Common myeloid progenitor, CD34-positive (primary cell): ENCODE results near the gene SNX2.

Experiments used
- CTCF ChIA-PET: fragments of 350-600 bp; sonication (Branson Sonifier 250); formaldehyde crosslinking; loops from one replicate; lab custom pipeline; 2021; ENCODE audit warnings: antibody characterized with exemption; lab: Charles Lee
- POLR2A ChIA-PET: fragments of 350-600 bp; sonication (Branson Sonifier 250); formaldehyde crosslinking; loops from one replicate; lab custom pipeline; 2021; ENCODE audit warnings: antibody characterized with exemption; lab: Charles Lee
- DNase-seq, 3 donors: peaks; one replicate each; pipeline versions ENCODE4 v3.0.0 to v3.0.0-alpha.2; 2013
- H3K27ac ChIP-seq, 2 experiments: 1 replicate in 1 of 2; 2 replicates in 1 of 2; pipeline ENCODE4 v1.7.0; 2013; ENCODE audit warnings: inconsistent platforms in 2 of 2, low read length in 2 of 2, mild to moderate bottlenecking in 2 of 2, low read depth in 1 of 2, moderate library complexity in 1 of 2; ENCODE audit not compliant: severe bottlenecking in 2 of 2, insufficient read depth in 1 of 2, poor library complexity in 1 of 2
- H3K27me3 ChIP-seq, 5 experiments: replicated peaks in 2 of 5; 1 replicate in 3 of 5; 2 replicates in 2 of 5; pipeline versions ENCODE4 v1.6.1 to v1.7.0; 2013; ENCODE audit warnings: low read length in 4 of 5, mild to moderate bottlenecking in 2 of 5, moderate library complexity in 2 of 5, inconsistent platforms in 1 of 5; ENCODE audit not compliant: insufficient read depth in 5 of 5, control insufficient read depth in 4 of 5
- H3K36me3 ChIP-seq, 4 experiments: 1 replicate in 2 of 4; 2 replicates in 2 of 4; pipeline versions ENCODE4 v1.6.1 to v1.7.0; 2013; ENCODE audit warnings: low read length in 3 of 4, control low read depth in 1 of 4, mild to moderate bottlenecking in 1 of 4; ENCODE audit not compliant: control insufficient read depth in 4 of 4, insufficient read depth in 4 of 4
- H3K4me1 ChIP-seq, 4 experiments: 1 replicate in 3 of 4; 2 replicates in 1 of 4; pipeline versions ENCODE4 v1.6.1 to v1.7.1; 2013; ENCODE audit warnings: low read length in 3 of 4, mild to moderate bottlenecking in 3 of 4, control low read depth in 1 of 4, inconsistent platforms in 1 of 4, moderate library complexity in 1 of 4; ENCODE audit not compliant: control insufficient read depth in 4 of 4, insufficient read depth in 4 of 4; ENCODE audit errors: control extremely low read depth in 1 of 4
- H3K4me3 ChIP-seq, 7 experiments: 1 replicate in 4 of 7; 2 replicates in 3 of 7; pipeline versions ENCODE4 v1.5.1 to v1.7.0; 2013; ENCODE audit warnings: mild to moderate bottlenecking in 7 of 7, low read length in 6 of 7, moderate library complexity in 6 of 7, inconsistent platforms in 2 of 7, low read depth in 2 of 7, control low read depth in 1 of 7; ENCODE audit not compliant: insufficient read depth in 4 of 7, control insufficient read depth in 1 of 7; ENCODE audit errors: extremely low read depth in 1 of 7
- H3K9me3 ChIP-seq, 5 experiments: 1 replicate in 4 of 5; 2 replicates in 1 of 5; pipeline versions ENCODE4 v1.6.1 to v1.7.1; 2013; ENCODE audit warnings: low read length in 4 of 5, mild to moderate bottlenecking in 2 of 5, inconsistent platforms in 1 of 5, low read depth in 1 of 5, moderate library complexity in 1 of 5; ENCODE audit not compliant: control insufficient read depth in 4 of 5, insufficient read depth in 2 of 5; ENCODE audit errors: control extremely low read depth in 1 of 5
- WGBS: methylation state at CpG from one replicate; pipeline ENCODE4 v1.1.5; 2013; ENCODE audit not compliant: insufficient coverage; 5-methylcytosine and 5-hydroxymethylcytosine counted together

The SNX2 gene

DNA sequence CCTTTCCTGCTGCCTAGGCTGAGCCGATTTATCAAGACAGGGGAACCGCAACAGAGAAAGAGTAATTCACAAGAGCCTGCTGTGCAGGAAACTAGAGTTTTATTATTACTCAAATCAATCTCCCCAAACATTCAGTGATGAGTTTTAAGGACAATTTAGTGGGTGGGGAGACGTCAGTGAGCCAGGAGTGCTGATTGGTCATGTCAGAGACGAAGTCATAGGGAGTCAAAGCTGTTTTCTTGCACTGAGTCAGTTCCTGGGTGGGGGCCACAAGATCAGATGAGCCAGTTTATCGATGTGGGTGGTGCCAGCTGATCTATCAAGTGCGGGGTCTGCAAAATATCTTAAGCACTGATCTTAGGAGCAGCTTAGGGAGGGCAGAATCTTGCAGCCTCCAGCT, 89.5 kb downstream of the SNX2 start:
- Histone ChIP-seq H3K9me3 (peaks cover 0 to 3% (median 0%) of the 10 kb centered on the region in 5 experiments), H3K4me1 (no peaks in the 10 kb centered on the region), H3K27ac (no peak overlapping the region), H3K4me3 (no peak overlapping the region), H3K27me3 (no peaks in the 10 kb centered on the region), H3K36me3 (no peaks in the 10 kb centered on the region)
- ChIA-PET POLR2A (no interaction called here), CTCF (interaction anchor here (0.9 kb wide), 1 partner anchor 16 kb away, joined by 3 read pairs; no protein-coding TSS in a partner anchor)
- 96% methylated on average over 4 of the region's 6 CpGs for WGBS
- no peak for DNase-seq

DNA sequence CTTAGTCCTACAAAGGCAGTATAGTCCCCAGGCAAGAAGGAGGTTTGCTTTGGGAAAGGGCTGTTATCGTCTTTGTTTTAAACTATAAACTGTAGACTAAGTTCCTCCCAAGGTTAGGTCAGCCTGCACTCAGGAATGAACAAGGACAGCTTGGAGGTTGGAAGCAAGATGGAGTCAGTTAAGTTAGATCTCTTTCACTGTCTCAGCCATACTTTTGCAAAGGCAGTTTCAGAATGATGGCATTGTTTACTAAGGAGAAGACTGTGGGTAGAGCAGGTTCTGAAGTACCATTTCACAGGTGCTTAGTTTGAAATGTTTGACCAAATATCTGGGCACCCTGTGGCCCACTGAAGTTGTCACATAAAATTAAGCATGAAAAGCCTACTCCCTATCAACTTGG, 90.0 kb downstream of the SNX2 start:
- POLR2A ChIA-PET = no interaction called here
- H3K4me3 ChIP-seq = no peak overlapping the region

DNA sequence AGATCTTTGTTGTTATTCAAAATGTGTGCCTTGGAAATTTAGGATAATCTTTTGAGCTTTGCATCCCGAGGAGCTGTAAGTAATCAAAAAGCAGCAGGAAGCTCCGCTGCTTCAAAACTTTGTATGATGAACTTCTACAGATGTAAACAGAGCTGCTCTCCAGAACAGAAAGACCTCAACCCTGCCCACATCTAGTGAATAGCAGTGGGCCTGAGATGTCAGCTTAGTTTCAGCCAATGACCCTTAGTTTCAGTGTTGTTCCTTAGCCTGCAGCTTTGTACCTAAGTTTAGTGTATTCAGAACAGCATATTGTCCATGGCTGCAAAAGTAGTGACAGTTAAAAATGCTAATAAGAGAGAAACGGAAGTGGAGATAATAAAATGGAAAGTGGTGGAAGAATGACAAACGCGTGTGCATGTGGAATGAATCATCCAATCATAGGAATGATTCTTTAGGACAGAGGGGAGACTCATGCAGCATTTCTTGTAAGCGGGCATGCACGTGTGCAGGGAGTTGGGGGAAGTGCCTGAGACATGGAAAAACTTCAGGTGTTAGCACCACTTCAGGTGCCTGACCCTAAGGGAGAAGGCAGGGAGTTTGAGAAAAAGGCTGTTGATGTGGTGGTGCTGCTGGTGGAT, 95.5 kb downstream of the SNX2 start:
- Histone ChIP-seq H3K4me3 (no peak overlapping the region), H3K4me1 (no peaks in the 10 kb centered on the region), H3K27ac (no peak overlapping the region), H3K27me3 (no peaks in the 10 kb centered on the region), H3K36me3 (no peaks in the 10 kb centered on the region), H3K9me3 (peaks cover 0 to 3% (median 0%) of the 10 kb centered on the region in 5 experiments)
- POLR2A ChIA-PET = no interaction called here
- 99% methylated on average over 7 of the region's 7 CpGs for WGBS
- DNase-seq = no peak
- CTCF ChIA-PET = no interaction called here

More for the DNA sequence above, 90.0 kb downstream of the SNX2 start:
- Histone ChIP-seq H3K27ac (no peak overlapping the region), H3K27me3 (no peaks in the 10 kb centered on the region), H3K9me3 (peaks cover 0 to 3% (median 0%) of the 10 kb centered on the region in 5 experiments), H3K36me3 (no peaks in the 10 kb centered on the region), H3K4me1 (no peaks in the 10 kb centered on the region)
- no CpG with 5 or more reads among the region's 1 CpG for WGBS
- no peak for DNase-seq
- CTCF ChIA-PET = interaction anchor here (0.9 kb wide), 1 partner anchor 15 kb away, joined by 3 read pairs; no protein-coding TSS in a partner anchor

DNA sequence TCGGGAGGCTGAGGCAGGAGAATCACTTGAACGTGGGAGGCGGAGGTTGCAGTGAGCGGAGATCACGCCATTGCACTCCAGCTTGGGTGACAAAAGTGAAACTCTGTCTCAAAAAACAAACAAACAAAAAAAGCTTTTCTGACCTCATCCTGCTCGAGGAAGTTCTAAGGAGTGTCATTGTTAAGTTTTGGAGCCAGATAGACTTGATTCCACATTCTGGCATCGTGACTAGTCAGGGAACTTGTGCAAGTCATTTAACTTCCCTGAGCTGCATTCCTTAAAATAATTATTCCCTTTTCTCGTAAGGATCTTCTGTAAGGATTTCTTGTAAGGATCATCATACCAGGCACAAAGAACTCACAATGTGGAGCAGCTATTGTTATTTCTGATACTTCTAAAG, 96.8 kb downstream of the SNX2 start:
- H3K4me3 ChIP-seq = no peak overlapping the region
- ChIA-PET POLR2A (no interaction called here), CTCF (no interaction called here)
- DNase-seq = no peak
- no peaks in the 10 kb centered on the region for H3K27me3 ChIP-seq
- no peaks in the 10 kb centered on the region for H3K36me3 ChIP-seq
- WGBS = 99% methylated on average over 7 of the region's 8 CpGs
- no peak overlapping the region for H3K27ac ChIP-seq
- H3K4me1 ChIP-seq = no peaks in the 10 kb centered on the region
- peaks cover 0 to 3% (median 0%) of the 10 kb centered on the region in 5 experiments for H3K9me3 ChIP-seq

DNA sequence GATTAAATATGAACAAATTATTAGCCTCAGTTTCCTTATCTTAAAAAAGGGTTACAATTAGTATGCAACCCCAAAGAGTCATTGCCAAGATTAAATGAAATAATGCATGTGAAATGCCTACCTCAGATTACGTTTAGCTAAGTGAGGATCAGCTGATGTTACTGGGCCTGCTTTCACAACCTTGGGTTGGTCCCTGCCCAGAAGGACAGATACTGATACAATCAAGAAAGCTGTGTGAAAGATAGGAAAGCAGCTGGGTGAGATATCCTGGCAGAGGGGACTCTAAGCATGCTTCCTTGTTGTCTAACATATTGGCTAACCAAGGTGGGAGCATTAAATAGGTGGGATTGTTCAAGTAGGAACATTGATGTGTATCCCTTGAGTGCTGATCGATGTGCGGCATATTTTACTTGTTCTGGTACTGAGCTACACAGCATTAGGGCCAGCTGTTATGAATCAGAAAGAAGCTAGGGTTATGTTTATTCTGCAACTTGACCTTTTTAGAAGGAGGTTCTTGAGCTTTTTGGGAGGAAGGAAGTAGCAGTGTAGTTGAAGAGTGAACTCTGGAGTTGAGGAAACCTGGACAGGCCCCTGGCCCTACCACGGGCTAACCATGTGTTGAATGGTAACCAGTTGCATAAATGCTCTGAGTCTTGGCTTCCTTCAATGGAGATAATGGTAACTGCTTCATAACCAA, 99.4 kb downstream of the SNX2 start:
- Histone ChIP-seq H3K27me3 (no peaks in the 10 kb centered on the region), H3K27ac (no peak overlapping the region), H3K4me1 (no peaks in the 10 kb centered on the region), H3K4me3 (no peak overlapping the region), H3K9me3 (peaks cover 0 to 2% (median 0%) of the 10 kb centered on the region in 5 experiments), H3K36me3 (no peaks in the 10 kb centered on the region)
- ChIA-PET POLR2A (no interaction called here), CTCF (no interaction called here)
- WGBS = 93% methylated on average over 4 of the region's 4 CpGs
- no peak for DNase-seq

DNA sequence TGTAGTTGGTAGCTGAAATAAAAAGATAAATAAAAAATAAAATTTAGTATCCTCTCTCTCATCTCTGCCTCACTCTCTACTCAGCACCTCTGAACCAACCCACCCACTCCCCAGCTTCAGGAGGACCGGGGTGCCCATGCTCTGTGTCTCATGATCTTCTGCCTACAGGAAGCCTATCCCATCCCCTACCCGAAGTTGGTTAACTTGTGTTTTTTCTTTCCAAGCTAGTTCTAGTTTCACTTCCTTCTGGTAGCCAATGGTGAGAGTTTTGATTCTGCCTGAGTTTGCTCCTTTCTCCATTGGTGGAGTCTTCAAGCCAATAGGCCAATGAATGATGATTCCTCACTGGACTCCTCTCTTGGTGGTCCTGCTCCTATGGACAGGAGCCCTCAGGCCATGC, 102.6 kb downstream of the SNX2 start:
- WGBS = 100% methylated on average over 1 of the region's 2 CpGs
- DNase-seq = no peak
- CTCF ChIA-PET = no interaction called here
- H3K9me3 ChIP-seq = peaks cover 0 to 2% (median 0%) of the 10 kb centered on the region in 5 experiments
- no peak overlapping the region for H3K4me3 ChIP-seq
- POLR2A ChIA-PET = no interaction called here
- no peaks in the 10 kb centered on the region for H3K4me1 ChIP-seq
- no peaks in the 10 kb centered on the region for H3K27me3 ChIP-seq
- no peaks in the 10 kb centered on the region for H3K36me3 ChIP-seq
- H3K27ac ChIP-seq = no peak overlapping the region

DNA sequence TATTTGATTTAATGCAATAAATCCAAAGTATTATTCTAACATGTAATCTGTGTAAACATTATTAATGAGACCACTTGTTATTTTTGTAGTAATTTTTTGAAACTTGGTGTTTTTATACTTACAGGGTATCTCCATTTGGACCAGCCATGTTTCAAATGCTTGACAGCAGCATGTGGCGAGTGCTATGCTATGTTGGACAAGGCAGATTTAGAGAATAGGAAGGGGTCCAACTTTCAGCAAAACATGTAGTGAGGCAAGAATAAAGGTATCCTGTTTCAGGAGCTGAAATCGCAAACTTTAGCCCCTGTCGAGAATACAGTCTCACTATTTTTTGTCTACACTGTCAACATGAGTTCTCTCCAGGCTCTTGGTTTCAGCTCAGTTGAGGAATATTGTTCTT, 104.2 kb downstream of the SNX2 start:
- H3K27me3 ChIP-seq = no peaks in the 10 kb centered on the region
- no peaks in the 10 kb centered on the region for H3K36me3 ChIP-seq
- H3K9me3 ChIP-seq = peaks cover 0 to 2% (median 0%) of the 10 kb centered on the region in 5 experiments
- H3K4me1 ChIP-seq = no peaks in the 10 kb centered on the region
- H3K4me3 ChIP-seq = no peak overlapping the region
- ChIA-PET CTCF (interaction anchor here (1.8 kb wide), 1 partner anchor 20 kb away, joined by 4 read pairs; no protein-coding TSS in a partner anchor), POLR2A (no interaction called here)
- WGBS = 93% methylated on average over 3 of the region's 3 CpGs
- H3K27ac ChIP-seq = no peak overlapping the region
- no peak for DNase-seq
